ENCODE measurements around the gene SMS. TPM values are rescaled to one million over a fixed set of nuclear protein-coding genes. Genes with fewer than 3 reads are reported as not detected.

SMS gene
- total and polyA plus RNA-seq, 10 of the 15 experiments (the other 5 are each of a cell fraction or from before 2014, with no cell fraction given) = 55.8 to 156 (median 114) TPM

DNA sequence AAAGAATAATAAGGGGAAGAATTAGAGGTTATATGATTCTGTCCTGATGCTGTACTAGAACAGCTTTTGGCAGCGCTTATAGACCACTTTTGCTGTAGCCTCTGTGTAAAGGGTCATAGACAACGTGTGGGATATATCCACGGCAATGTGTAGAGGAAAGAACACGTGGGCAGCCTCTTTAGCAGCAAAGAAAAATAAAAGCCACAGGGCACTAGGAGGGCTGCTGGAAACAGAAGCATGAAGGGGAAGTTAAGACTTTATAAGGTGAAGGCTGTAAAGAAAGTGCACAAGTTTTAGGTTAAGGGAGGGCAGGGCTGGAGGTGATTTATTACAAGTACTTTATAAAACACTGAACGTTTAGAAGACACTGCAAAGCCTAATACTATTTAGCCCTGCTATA lies 71.5 kb downstream of the SMS start:
- Histone ChIP-seq H3K27me3 (replicated peaks in 1 of 2; ENCODE audit: control insufficient read depth in 2 of 2, insufficient read depth in 2 of 2, low read length in 1 of 2) (no peaks in the 10 kb centered on the region), H3K9ac (ENCODE audit: control insufficient read depth, insufficient read depth, low read length) (no peak overlapping the region), H3K27ac (ENCODE audit: control insufficient read depth, insufficient read depth) (no peak overlapping the region), H3K36me3 (ENCODE audit: control insufficient read depth in 2 of 2, insufficient read depth in 2 of 2, low read length in 1 of 2) (no peaks in the 10 kb centered on the region), H3K4me1 (ENCODE audit: control insufficient read depth, insufficient read depth, low read length) (no peaks in the 10 kb centered on the region), H3K4me2 (ENCODE audit: control insufficient read depth, insufficient read depth) (no peak overlapping the region), H3K79me2 (ENCODE audit: control insufficient read depth, insufficient read depth, low read length) (no peaks in the 10 kb centered on the region), H3K4me3 (no peak overlapping the region), H3K9me3 (replicated peaks; ENCODE audit: control insufficient read depth, insufficient read depth, low read length) (no peaks in the 10 kb centered on the region), H2AFZ (ENCODE audit: control insufficient read depth, low read depth, low read length) (no peak overlapping the region), H4K20me1 (ENCODE audit: control insufficient read depth, insufficient read depth) (no peaks in the 10 kb centered on the region)
- peak; percentile 51 for ATAC-seq
- ChIA-PET SMC1A (ENCODE audit: uncharacterized antibody, unreplicated experiment) (interaction anchor here (1.0 to 2.7 kb wide), 3 partner anchors 14 to 27 kb away, joined by 3 to 10 read pairs (median 4); no protein-coding TSS in a partner anchor), CTCF (interaction anchor here (0.5 to 1.3 kb wide), 4 partner anchors 10 to 419 kb away, joined by 3 read pairs; no protein-coding TSS in a partner anchor), POLR2A (interaction anchor here (0.6 kb wide), 1 partner anchor 106 kb away, joined by 3 read pairs; no protein-coding TSS in a partner anchor), RAD21 (ENCODE audit: unreplicated experiment) (interaction anchor here (1.6 kb wide), 1 partner anchor 27 kb away, joined by 4 read pairs; no protein-coding TSS in a partner anchor)
- TF ChIP-seq SPI1 (IDR thresholded peaks at IDR 0.05; ENCODE audit: borderline replicate concordance, insufficient read depth, low read depth, low read length) (no peak), ASH2L (IDR thresholded peaks at IDR 0.05; ENCODE audit: borderline replicate concordance, low read depth) (no peak), NRF1 (conservative IDR thresholded peaks at IDR 0.05; ENCODE audit: low read depth, low read length) (no peak), SMC3 (IDR thresholded peaks at IDR 0.05; ENCODE audit: borderline replicate concordance, low read length) (no peak), MTA3 (IDR thresholded peaks at IDR 0.05; ENCODE audit: borderline replicate concordance, low read length) (no peak), TCF12 (IDR thresholded peaks at IDR 0.05; ENCODE audit: low read depth, low read length) (no peak), ZBED1 (IDR thresholded peaks at IDR 0.05; ENCODE audit: borderline replicate concordance) (no peak), ZNF207 (IDR thresholded peaks at IDR 0.05; ENCODE audit: borderline replicate concordance) (no peak), PAX5 (IDR thresholded peaks at IDR 0.05; ENCODE audit: borderline replicate concordance, low read depth, low read length) (no peak)
- TF ChIP-seq, protein P1, sequence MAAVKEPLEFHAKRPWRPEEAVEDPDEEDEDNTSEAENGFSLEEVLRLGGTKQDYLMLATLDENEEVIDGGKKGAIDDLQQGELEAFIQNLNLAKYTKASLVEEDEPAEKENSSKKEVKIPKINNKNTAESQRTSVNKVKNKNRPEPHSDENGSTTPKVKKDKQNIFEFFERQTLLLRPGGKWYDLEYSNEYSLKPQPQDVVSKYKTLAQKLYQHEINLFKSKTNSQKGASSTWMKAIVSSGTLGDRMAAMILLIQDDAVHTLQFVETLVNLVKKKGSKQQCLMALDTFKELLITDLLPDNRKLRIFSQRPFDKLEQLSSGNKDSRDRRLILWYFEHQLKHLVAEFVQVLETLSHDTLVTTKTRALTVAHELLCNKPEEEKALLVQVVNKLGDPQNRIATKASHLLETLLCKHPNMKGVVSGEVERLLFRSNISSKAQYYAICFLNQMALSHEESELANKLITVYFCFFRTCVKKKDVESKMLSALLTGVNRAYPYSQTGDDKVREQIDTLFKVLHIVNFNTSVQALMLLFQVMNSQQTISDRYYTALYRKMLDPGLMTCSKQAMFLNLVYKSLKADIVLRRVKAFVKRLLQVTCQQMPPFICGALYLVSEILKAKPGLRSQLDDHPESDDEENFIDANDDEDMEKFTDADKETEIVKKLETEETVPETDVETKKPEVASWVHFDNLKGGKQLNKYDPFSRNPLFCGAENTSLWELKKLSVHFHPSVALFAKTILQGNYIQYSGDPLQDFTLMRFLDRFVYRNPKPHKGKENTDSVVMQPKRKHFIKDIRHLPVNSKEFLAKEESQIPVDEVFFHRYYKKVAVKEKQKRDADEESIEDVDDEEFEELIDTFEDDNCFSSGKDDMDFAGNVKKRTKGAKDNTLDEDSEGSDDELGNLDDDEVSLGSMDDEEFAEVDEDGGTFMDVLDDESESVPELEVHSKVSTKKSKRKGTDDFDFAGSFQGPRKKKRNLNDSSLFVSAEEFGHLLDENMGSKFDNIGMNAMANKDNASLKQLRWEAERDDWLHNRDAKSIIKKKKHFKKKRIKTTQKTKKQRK (IDR thresholded peaks at IDR 0.05; ENCODE audit: low read depth, low read length) = no peak
- BruUV-seq (replicated peaks) = no TSS peak
- in situ Hi-C loops (cut with MboI) = no loop called here
- WGBS (ENCODE audit: insufficient coverage, insufficient replicate concordance, low lambda C conversion rate, missing lambda C conversion rate) = 18% methylated on average over 5 of the region's 5 CpGs
- FAIRE-seq = no peak
- intact Hi-C loops (cut with micrococcal nuclease; ENCODE audit: unreplicated experiment) = no loop called here
- no peak for DNase-seq (ENCODE audit: low read depth, low spot score)
